Adrenal gland (tissue), 5 donors: ENCODE data around the gene FOXO3.
"Not testable (repeated sequence)": the region's sequence is repeated elsewhere in the genome, so short reads cannot be mapped to it uniquely, and the experiment has no call there.

Source experiments
- POLR2A ChIP-seq, 2 donors: fragments of 450-650 bp; IDR thresholded peaks; one replicate each; pipeline ENCODE4 v1.6.1; 2017; ENCODE audit warnings: antibody characterized with exemption in 2 of 2, mild to moderate bottlenecking in 2 of 2, moderate library complexity in 1 of 2
- TF ChIP-seq, protein P1 (sequence below), 6 experiments: fragments of 450-650 bp in 4 of 6; fragments of 200-600 bp in 2 of 6; sonication (generic) in 1 of 6; IDR thresholded peaks; 1 replicate in 5 of 6; 2 replicates in 1 of 6; pipeline versions ENCODE4 v1.5.1 to v1.8.0; 2016 to 2021; ENCODE audit warnings: antibody characterized with exemption in 6 of 6, mild to moderate bottlenecking in 2 of 6, moderate library complexity in 1 of 6
- donor health status: DM: no; HTN: no; CAD: no.

DNA sequence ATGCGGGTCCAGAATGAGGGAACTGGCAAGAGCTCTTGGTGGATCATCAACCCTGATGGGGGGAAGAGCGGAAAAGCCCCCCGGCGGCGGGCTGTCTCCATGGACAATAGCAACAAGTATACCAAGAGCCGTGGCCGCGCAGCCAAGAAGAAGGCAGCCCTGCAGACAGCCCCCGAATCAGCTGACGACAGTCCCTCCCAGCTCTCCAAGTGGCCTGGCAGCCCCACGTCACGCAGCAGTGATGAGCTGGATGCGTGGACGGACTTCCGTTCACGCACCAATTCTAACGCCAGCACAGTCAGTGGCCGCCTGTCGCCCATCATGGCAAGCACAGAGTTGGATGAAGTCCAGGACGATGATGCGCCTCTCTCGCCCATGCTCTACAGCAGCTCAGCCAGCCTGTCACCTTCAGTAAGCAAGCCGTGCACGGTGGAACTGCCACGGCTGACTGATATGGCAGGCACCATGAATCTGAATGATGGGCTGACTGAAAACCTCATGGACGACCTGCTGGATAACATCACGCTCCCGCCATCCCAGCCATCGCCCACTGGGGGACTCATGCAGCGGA, 102.9 kb downstream of the FOXO3 start:
- TF ChIP-seq POLR2A (IDR thresholded peaks at IDR 0.05) = not testable (repeated sequence)
- TF ChIP-seq, protein P1, sequence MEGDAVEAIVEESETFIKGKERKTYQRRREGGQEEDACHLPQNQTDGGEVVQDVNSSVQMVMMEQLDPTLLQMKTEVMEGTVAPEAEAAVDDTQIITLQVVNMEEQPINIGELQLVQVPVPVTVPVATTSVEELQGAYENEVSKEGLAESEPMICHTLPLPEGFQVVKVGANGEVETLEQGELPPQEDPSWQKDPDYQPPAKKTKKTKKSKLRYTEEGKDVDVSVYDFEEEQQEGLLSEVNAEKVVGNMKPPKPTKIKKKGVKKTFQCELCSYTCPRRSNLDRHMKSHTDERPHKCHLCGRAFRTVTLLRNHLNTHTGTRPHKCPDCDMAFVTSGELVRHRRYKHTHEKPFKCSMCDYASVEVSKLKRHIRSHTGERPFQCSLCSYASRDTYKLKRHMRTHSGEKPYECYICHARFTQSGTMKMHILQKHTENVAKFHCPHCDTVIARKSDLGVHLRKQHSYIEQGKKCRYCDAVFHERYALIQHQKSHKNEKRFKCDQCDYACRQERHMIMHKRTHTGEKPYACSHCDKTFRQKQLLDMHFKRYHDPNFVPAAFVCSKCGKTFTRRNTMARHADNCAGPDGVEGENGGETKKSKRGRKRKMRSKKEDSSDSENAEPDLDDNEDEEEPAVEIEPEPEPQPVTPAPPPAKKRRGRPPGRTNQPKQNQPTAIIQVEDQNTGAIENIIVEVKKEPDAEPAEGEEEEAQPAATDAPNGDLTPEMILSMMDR (IDR thresholded peaks at IDR 0.05) = not testable (repeated sequence)
